ENCODE data around the gene ZNF439.
"Not testable (repeated sequence)": the region's sequence is repeated elsewhere in the genome, so short reads cannot be mapped to it uniquely, and the experiment has no call there.

DNA sequence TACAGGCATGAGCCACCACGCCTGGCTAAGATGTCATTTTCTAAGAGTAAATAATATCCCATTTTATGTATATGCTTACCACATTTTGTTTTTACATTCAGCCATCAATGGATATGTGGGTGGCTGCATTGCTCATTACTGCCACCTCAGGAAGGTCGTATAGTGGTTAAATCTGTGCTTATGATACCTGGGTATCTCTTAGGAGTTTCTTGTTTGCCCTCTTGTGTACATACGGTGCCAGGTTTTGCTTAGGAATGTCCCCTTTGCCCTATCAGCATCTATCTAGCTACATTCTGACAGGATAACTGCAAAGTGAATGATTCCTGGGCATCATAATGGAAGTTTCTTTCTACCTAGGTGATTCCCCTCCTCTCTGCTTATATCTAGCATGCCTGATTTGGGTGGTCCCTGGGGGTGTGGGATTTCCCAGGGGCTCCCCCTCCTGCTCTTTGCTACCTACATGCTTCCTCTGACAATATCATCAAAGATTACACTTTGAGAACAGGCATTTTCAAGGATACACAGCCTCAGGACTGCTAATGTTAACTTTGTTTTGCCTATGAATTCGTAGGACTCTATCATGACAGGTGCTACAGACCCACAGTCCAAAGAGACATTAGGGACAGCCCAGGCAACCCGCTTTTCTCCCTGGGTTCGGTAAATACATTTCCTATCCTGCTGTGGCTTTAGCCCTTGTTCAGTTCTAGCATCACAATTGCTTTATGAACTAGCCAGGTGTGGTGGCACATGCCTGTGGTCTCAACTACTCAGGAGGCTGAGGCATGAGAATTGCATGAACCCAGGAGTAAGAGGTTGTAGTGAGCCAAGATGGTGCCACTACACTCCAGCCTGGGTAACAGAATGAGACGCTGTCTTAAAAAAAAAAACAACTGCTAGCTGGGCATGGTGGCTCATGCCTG, 19.3 kb upstream of the ZNF439 start:
- TF ChIP-seq, protein P1, sequence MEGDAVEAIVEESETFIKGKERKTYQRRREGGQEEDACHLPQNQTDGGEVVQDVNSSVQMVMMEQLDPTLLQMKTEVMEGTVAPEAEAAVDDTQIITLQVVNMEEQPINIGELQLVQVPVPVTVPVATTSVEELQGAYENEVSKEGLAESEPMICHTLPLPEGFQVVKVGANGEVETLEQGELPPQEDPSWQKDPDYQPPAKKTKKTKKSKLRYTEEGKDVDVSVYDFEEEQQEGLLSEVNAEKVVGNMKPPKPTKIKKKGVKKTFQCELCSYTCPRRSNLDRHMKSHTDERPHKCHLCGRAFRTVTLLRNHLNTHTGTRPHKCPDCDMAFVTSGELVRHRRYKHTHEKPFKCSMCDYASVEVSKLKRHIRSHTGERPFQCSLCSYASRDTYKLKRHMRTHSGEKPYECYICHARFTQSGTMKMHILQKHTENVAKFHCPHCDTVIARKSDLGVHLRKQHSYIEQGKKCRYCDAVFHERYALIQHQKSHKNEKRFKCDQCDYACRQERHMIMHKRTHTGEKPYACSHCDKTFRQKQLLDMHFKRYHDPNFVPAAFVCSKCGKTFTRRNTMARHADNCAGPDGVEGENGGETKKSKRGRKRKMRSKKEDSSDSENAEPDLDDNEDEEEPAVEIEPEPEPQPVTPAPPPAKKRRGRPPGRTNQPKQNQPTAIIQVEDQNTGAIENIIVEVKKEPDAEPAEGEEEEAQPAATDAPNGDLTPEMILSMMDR (IDR thresholded peaks at IDR 0.05): not testable (repeated sequence)
- not testable (repeated sequence) for TF ChIP-seq POLR2A, EP300 (IDR thresholded peaks at IDR 0.05)
